Diencephalon (tissue), 1 donor: ENCODE measurements around the gene PRPF19. TPM values are rescaled to one million over a fixed set of nuclear protein-coding genes. Genes with fewer than 3 reads are reported as not detected.

Experiments used
- total RNA-seq: library from RNA; depleted of rRNA; stranded (reverse); fragments of >200 nt; gene quantifications from one replicate; pipeline ENCODE4 v1.2.3, GENCODE V29; 2014

Gene PRPF19
- total RNA-seq, result 47.3 TPM

GRCh38 chr11:60906132-60906972, at the start of gene PRPF19:
PRPF19 (minus strand) TSS chr11:60906585; CDS start chr11:60906382, 203 bp downstream.

GRCh38 chr11:60951904-60952741, 45.7 kb upstream of the PRPF19 start, which contains the start of gene SLC15A3:
SLC15A3 (minus strand) TSS chr11:60952176; CDS start chr11:60951551, 625 bp downstream.

GRCh38 chr11:60924110-60924905, 17.9 kb upstream of the PRPF19 start, which contains the start of gene TMEM132A:
TMEM132A (plus strand) TSS chr11:60924460; CDS start chr11:60924634, 174 bp downstream.

GRCh38 chr11:60913793-60914632, 7.6 kb upstream of the PRPF19 start, which contains the start of gene TMEM109:
TMEM109 (plus strand) TSS chr11:60914158; CDS start chr11:60919694, 5,536 bp downstream.

DNA sequence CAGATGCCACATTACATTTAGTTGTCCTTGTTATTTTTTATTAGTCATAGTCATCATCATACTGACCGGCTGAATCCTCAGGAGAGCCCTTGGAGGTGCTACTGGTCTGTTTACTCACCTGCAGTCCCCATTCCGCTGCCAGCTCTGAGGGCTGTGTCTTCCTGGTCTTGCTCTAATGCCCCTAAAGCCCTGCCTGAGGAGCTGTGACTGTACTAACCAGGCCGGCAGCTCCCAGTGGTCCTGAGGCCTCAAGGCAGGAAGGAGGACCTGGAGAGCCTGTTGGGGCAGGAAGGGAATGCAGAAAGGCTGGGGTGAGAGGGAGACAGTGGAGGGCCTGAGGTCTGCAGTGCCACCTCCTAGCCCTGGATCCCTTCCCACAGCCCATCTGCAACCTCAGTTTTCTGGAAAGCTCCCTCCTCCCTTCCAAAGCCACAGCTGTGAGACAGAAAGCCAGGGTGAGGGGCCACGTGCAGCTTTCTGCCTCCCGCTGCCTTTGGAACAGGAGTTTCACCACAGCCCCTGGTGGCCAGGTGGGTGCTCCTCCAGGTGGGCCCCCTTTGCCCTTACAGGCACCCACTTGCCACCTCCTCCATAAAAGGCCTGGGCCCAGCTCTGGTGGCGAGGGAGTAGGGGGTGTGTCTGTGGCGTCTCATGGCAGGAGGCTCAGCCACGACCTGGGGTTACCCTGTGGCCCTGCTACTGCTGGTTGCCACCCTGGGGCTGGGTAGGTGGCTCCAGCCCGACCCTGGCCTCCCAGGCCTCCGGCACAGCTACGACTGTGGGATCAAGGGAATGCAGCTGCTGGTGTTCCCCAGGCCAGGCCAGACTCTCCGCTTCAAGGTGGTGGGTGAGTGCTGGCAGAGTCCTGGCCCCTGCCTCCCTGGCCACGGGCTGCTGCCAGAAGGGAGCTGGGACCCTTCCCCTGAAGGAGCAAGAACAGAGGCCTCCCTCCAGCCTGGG, 39.2 kb downstream of the PRPF19 start, which contains the start of gene ZP1:
Gene ZP1 (plus strand): TSS at position 632 of the 960 bp plus-strand sequence. CDS start 20 bp downstream, at position 652.

DNA sequence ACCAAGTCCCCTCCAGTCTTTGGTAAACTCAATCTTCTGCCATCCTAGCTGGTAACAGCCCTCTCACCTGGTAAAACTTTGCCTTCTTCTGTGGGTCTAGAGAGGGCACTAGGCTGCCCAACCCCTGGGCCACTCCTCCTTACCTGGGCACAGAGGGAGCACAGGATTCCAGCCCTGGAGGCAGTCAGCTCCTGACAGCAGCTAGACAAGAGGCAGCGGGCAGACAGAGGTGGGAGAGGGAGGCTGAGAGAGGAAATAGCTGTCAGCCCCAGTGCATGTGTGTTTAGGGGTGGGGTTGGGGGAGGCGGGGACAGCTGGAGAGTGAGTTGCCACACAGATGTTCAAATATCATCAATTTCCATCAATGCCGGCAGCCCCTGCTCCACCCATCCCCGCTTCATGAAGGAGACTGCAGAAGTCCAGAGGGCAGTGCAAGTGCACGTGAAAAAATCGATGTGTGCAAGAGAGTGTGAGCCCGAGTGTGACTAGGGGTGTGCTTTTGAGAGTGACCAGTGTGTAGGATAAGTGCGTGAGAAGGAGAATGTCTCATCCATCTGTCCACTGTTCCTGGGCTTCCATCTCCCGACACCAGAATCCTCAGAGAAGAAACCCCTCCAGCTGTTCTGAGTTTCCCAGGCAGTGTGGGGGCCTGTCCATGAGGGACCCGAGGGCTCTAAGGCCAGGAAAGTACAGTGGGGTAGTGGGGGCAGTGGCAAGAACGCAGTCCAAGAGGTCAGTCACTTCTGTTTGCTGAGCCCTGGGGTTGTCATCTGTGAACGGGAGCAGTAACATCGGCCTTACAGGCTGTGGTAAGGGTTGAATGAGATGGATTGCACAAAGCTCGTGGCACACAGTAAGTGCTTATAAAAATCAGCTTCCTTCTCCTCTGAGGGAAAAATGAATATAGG, 50.4 kb downstream of the PRPF19 start, which contains the start of gene PTGDR2:
Gene PTGDR2 (minus strand): TSS at position 225 of the 908 bp plus-strand sequence. CDS start 2,228 bp downstream, outside the sequence.

DNA sequence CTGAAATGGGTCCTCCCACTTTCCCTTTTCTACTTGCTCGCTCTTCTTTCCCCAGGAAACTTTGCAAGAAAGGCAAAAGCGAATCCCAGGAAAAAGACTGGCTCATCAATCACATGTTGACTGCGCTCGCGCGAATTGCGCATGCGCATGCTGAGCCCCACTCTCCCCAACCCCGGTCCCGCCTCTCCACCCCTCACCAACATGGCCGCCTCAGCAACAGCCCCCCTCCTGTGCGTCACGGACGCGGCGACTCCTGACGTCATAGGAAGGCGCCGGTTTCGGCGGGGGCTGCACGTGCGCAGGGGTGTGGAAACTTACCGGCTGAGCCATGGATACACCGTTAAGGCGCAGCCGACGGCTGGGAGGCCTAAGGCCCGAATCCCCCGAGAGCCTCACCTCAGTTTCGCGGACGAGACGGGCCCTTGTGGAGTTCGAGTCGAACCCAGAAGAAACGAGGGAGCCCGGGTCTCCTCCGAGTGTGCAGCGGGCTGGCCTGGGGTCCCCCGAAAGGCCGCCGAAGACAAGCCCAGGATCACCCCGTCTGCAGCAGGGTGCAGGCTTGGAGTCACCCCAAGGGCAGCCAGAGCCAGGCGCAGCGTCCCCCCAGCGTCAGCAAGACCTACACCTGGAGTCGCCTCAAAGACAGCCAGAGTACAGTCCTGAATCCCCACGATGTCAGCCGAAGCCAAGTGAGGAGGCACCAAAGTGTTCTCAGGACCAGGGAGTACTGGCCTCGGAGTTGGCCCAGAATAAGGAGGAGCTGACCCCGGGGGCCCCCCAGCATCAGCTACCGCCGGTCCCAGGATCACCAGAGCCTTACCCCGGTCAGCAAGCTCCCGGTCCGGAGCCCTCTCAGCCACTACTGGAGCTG, 64.4 kb downstream of the PRPF19 start, which contains the start of gene CCDC86:
Gene CCDC86 (plus strand): TSS at position 317 of the 871 bp plus-strand sequence. CDS start 12 bp downstream, at position 329.

Other genes starting within 250 kb of the PRPF19 start
- gene MS4A8, start 207.0 kb downstream of the PRPF19 start, total RNA-seq, result not detected
- gene MS4A18, start 181.9 kb downstream of the PRPF19 start, total RNA-seq, result not detected
- gene MS4A15, start 149.7 kb downstream of the PRPF19 start, total RNA-seq, result not detected
- not detected for gene MS4A10, start 121.3 kb downstream of the PRPF19 start, total RNA-seq
- 5.1 TPM for gene CCDC86, start 64.5 kb downstream of the PRPF19 start, total RNA-seq
- gene PTGDR2, start 50.6 kb downstream of the PRPF19 start, total RNA-seq, result 1.8 TPM
- 0.46 TPM for gene ZP1, start 39.0 kb downstream of the PRPF19 start, total RNA-seq
- gene TMEM109, start 7.6 kb upstream of the PRPF19 start, total RNA-seq, result 9.7 TPM
- 104 TPM for gene TMEM132A, start 17.9 kb upstream of the PRPF19 start, total RNA-seq
- gene SLC15A3, start 45.6 kb upstream of the PRPF19 start, total RNA-seq, result 9.9 TPM
- gene CD6, start 65.1 kb upstream of the PRPF19 start, total RNA-seq, result 2.3 TPM
- not detected for gene CD5, start 195.9 kb upstream of the PRPF19 start, total RNA-seq